Keratinocyte (primary cell): ENCODE data around the gene OCEL1.

Experiments used
- EZH2 ChIP-seq: IDR thresholded peaks from one replicate; pipeline ENCODE4 v1.6.1; 2012; ENCODE audit warnings: inconsistent platforms, mild to moderate bottlenecking, low read length, moderate library complexity
- TF ChIP-seq, protein P1 (sequence below), 3 experiments: IDR thresholded peaks in 1 of 3; conservative IDR thresholded peaks in 1 of 3; optimal IDR thresholded peaks in 1 of 3; 2 replicates in 2 of 3; 3 replicates in 1 of 3; pipeline versions ENCODE3 to v1.5.1; 2011; ENCODE audit warnings: low read length in 3 of 3, mild to moderate bottlenecking in 3 of 3, moderate library complexity in 2 of 3, control low read depth in 1 of 3, inconsistent platforms in 1 of 3; ENCODE audit not compliant: insufficient read depth in 2 of 3; ENCODE audit errors: extremely low read depth in 1 of 3

DNA sequence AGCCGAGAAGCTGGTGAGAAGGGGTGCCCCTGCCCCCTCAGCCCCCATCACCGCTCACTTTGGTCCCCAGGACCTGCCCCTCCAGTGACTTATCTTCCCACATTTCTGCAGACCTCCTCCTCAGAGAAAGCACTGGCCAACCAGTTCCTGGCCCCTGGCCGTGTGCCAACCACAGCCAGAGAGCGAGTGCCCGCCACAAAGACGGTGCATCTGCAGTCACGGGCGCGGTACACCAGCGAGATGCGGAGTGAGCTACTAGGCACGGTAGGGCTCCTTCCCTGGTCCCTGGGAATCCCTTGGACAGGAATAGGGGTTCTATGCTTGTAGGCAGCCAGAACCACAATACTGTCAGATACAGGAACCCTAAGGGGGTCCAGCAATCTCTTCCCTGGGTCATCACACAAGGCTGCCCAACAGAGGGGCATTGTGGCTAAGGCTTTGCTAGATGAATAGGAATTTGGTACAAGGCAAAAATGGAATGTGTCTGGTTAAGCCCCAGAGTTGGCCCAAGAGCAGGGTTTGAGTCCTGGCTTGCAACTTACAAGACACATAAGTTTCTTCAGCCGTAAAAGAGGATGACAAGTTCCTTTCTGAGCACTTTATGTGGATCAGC, 9.9 kb upstream of the OCEL1 start:
- TF ChIP-seq, protein P1, sequence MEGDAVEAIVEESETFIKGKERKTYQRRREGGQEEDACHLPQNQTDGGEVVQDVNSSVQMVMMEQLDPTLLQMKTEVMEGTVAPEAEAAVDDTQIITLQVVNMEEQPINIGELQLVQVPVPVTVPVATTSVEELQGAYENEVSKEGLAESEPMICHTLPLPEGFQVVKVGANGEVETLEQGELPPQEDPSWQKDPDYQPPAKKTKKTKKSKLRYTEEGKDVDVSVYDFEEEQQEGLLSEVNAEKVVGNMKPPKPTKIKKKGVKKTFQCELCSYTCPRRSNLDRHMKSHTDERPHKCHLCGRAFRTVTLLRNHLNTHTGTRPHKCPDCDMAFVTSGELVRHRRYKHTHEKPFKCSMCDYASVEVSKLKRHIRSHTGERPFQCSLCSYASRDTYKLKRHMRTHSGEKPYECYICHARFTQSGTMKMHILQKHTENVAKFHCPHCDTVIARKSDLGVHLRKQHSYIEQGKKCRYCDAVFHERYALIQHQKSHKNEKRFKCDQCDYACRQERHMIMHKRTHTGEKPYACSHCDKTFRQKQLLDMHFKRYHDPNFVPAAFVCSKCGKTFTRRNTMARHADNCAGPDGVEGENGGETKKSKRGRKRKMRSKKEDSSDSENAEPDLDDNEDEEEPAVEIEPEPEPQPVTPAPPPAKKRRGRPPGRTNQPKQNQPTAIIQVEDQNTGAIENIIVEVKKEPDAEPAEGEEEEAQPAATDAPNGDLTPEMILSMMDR (optimal IDR thresholded peaks at IDR 0.05 in 1 of 3, IDR thresholded peaks at IDR 0.05 in 1 of 3, conservative IDR thresholded peaks at IDR 0.05 in 1 of 3; ENCODE audit: extremely low read depth in 1 of 3, insufficient read depth in 2 of 3, low read length in 3 of 3), result no peak
- no peak for TF ChIP-seq EZH2
